Retinal pigment epithelial cell (primary cell): ENCODE measurements around the gene PSMA2.
"Not testable (repeated sequence)": the region's sequence is repeated elsewhere in the genome, so short reads cannot be mapped to it uniquely, and the experiment has no call there.

Source experiments
- DNase-seq: peaks from one replicate; pipeline ENCODE4 v3.0.0-alpha.2; 2010; ENCODE audit warnings: low read depth
- H3K4me3 ChIP-seq: 2 replicates; pipeline ENCODE4 v1.5.1; 2011; ENCODE audit warnings: mild to moderate bottlenecking, low read length, control low read depth, moderate library complexity
- TF ChIP-seq, protein P1 (sequence below): conservative IDR thresholded peaks from 2 replicates; pipeline ENCODE4 v1.5.1; 2011; ENCODE audit warnings: low read depth, low read length, control low read depth, inconsistent platforms

Gene PSMA2

GRCh38 chr7:42886893-42887505 lies 45.0 kb downstream of the PSMA2 start:
- no peak for DNase-seq
- H3K4me3 ChIP-seq: no peak overlapping the region
- TF ChIP-seq, protein P1, sequence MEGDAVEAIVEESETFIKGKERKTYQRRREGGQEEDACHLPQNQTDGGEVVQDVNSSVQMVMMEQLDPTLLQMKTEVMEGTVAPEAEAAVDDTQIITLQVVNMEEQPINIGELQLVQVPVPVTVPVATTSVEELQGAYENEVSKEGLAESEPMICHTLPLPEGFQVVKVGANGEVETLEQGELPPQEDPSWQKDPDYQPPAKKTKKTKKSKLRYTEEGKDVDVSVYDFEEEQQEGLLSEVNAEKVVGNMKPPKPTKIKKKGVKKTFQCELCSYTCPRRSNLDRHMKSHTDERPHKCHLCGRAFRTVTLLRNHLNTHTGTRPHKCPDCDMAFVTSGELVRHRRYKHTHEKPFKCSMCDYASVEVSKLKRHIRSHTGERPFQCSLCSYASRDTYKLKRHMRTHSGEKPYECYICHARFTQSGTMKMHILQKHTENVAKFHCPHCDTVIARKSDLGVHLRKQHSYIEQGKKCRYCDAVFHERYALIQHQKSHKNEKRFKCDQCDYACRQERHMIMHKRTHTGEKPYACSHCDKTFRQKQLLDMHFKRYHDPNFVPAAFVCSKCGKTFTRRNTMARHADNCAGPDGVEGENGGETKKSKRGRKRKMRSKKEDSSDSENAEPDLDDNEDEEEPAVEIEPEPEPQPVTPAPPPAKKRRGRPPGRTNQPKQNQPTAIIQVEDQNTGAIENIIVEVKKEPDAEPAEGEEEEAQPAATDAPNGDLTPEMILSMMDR: no peak

GRCh38 chr7:42886129-42886528 lies 45.8 kb downstream of the PSMA2 start:
- TF ChIP-seq, protein P1: peak; percentile 41
- DNase-seq: no peak
- no peak overlapping the region for H3K4me3 ChIP-seq

DNA sequence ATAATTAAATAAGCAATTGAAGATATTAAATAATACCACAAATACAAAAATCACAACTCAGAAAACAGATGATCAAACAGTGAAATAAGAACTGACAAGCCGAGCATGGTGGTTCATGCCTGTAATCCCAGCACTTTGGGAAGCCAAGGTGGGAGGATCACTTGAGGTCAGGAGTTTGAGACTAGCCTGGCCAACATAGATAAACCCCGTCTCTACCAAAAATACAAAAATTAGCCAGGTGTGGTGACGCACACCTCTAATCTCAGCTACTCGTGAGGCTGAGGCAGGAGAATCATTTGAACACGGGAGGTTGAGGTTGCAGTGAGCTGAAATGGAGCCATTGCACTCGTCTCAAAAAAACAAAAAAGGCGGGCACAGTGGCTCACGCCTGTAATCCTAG lies 46.8 kb downstream of the PSMA2 start:
- not testable (repeated sequence) for H3K4me3 ChIP-seq, DNase-seq

DNA sequence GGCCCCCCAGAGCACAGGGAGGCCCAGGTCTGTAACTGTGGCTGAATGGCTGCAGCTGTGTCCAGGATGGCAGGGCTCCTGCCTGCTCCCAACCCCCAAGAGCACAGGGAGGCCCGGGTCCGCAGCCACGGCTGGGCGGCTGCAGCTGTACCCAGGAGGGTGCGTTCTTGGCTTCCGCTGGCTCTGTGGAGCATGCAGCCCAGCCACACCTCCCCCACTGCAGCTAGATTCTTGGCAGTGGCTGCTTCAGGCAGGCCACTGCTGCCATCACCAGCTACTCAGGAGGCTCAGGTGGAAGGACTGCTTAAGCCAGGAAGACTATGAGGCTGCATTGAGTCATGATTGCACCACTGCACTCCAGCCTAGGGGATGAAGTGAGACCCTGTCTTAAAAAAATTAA lies 48.0 kb downstream of the PSMA2 start:
- TF ChIP-seq, protein P1: no peak
- DNase-seq: peak; percentile 5
- H3K4me3 ChIP-seq: no peak overlapping the region

DNA sequence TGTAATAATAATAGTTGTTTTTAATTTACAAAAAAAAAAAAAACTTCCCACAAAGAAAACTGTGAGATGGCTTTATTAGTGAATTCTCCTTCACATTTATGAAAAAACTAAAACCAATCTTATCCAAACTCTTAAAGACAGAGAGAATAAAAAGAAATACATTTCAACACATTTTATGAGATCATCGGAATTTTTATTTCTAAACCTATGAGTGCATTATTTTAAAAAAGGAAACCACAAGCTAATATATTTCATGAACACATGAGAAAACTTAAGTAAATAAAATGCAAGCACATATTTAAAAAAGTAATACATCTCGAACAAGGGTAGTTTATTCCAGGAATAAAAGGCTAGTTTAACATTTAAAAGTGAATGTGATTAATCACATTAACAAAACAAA lies 51.6 kb downstream of the PSMA2 start:
- TF ChIP-seq, protein P1: no peak
- DNase-seq: no peak
- no peak overlapping the region for H3K4me3 ChIP-seq

GRCh38 chr7:42878303-42878702 lies 53.7 kb downstream of the PSMA2 start:
- H3K4me3 ChIP-seq: no peak overlapping the region
- no peak for DNase-seq
- TF ChIP-seq, protein P1: no peak

- H3K4me3 ChIP-seq: no peak overlapping the region
- TF ChIP-seq, protein P1: no peak
Observed at GRCh38 chr7:42877862-42878261, 54.1 kb downstream of the PSMA2 start.

More at GRCh38 chr7:42877862-42878261, 54.1 kb downstream of the PSMA2 start:
- DNase-seq: no peak
